ENCODE results near the gene ZNF512B.
"Not testable (repeated sequence)": the region's sequence is repeated elsewhere in the genome, so short reads cannot be mapped to it uniquely, and the experiment has no call there.

The ZNF512B gene

DNA sequence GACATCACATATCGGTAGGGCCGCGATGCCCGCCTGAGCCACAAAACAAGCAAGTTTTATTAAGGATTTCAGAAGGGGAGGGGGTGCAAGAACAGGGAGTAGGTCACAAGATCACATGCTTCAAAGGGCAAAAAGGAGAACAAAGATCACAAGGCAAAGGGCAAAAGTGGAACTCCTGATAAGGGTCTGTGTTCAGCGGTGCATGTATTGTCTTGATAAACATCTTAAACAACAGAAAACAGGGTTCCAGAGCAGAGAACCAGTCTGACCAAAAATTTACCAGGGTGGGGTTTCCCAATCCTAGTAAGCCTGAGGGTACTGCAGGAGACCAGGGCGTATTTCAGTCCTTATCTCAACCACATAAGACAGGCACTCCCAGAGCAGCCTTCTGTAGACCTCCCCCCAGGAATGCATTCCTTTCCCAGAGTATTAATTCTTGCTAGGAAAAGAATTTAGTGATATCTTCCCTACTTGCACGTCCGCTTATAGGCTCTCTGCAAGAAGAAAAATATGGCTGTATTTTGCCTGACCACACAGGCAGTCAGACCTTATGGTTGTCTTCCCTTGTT is 53.3 kb downstream of the ZNF512B start:
- H3K9ac ChIP-seq (ENCODE audit: low read depth in 1 of 2, low read length in 2 of 2); H3K27me3 ChIP-seq (ENCODE audit: control insufficient read depth in 1 of 2, insufficient read depth in 2 of 2, low read length in 2 of 2); H3K4me3 ChIP-seq (ENCODE audit: low read depth in 1 of 2, low read length in 2 of 2); H3K27ac ChIP-seq (ENCODE audit: low read depth, low read length); H3K9me3 ChIP-seq (ENCODE audit: control insufficient read depth in 1 of 2, low read length in 2 of 2): not testable (repeated sequence)
- H3K4me1 ChIP-seq (ENCODE audit: control insufficient read depth in 1 of 2, insufficient read depth in 2 of 2, low read length in 2 of 2): peaks cover 16 to 17% of the 10 kb centered on the region in 2 donors
- peaks cover 9 to 27% of the 10 kb centered on the region in 2 donors for H3K36me3 ChIP-seq (ENCODE audit: control insufficient read depth in 1 of 2, insufficient read depth in 2 of 2, low read length in 2 of 2)

GRCh38 chr20:63915471-63915870 is 54.3 kb downstream of the ZNF512B start:
- Histone ChIP-seq H3K9ac (ENCODE audit: low read depth in 1 of 2, low read length in 2 of 2) (no peak overlapping the region), H3K27ac (ENCODE audit: low read depth, low read length) (no peak overlapping the region), H3K4me3 (ENCODE audit: low read depth in 1 of 2, low read length in 2 of 2) (no peak overlapping the region), H3K9me3 (ENCODE audit: control insufficient read depth in 1 of 2, low read length in 2 of 2) (no peaks in the 10 kb centered on the region), H3K27me3 (ENCODE audit: control insufficient read depth in 1 of 2, insufficient read depth in 2 of 2, low read length in 2 of 2) (no peaks in the 10 kb centered on the region), H3K4me1 (ENCODE audit: control insufficient read depth in 1 of 2, insufficient read depth in 2 of 2, low read length in 2 of 2) (peaks cover 23 to 27% of the 10 kb centered on the region in 2 donors), H3K36me3 (ENCODE audit: control insufficient read depth in 1 of 2, insufficient read depth in 2 of 2, low read length in 2 of 2) (peaks cover 9 to 27% of the 10 kb centered on the region in 2 donors)

- no peak overlapping the region for H3K9ac ChIP-seq (ENCODE audit: low read depth in 1 of 2, low read length in 2 of 2)
- peaks cover 5 to 20% of the 10 kb centered on the region in 2 donors for H3K36me3 ChIP-seq (ENCODE audit: control insufficient read depth in 1 of 2, insufficient read depth in 2 of 2, low read length in 2 of 2)
- no peaks in the 10 kb centered on the region for H3K9me3 ChIP-seq (ENCODE audit: control insufficient read depth in 1 of 2, low read length in 2 of 2)
- no peak overlapping the region for H3K4me3 ChIP-seq (ENCODE audit: low read depth in 1 of 2, low read length in 2 of 2)
- no peaks in the 10 kb centered on the region for H3K27me3 ChIP-seq (ENCODE audit: control insufficient read depth in 1 of 2, insufficient read depth in 2 of 2, low read length in 2 of 2)
- H3K4me1 ChIP-seq (ENCODE audit: control insufficient read depth in 1 of 2, insufficient read depth in 2 of 2, low read length in 2 of 2): peaks cover 30 to 31% of the 10 kb centered on the region in 2 donors
- H3K27ac ChIP-seq (ENCODE audit: low read depth, low read length): no peak overlapping the region
Measured at GRCh38 chr20:63913768-63914167, 56.0 kb downstream of the ZNF512B start.

GRCh38 chr20:63911176-63911575 is 58.6 kb downstream of the ZNF512B start:
- Histone ChIP-seq H3K9ac (ENCODE audit: low read depth in 1 of 2, low read length in 2 of 2) (peak overlapping the region; percentile 24 to 25), H3K4me1 (ENCODE audit: control insufficient read depth in 1 of 2, insufficient read depth in 2 of 2, low read length in 2 of 2) (peaks cover 44 to 47% of the 10 kb centered on the region in 2 donors), H3K4me3 (ENCODE audit: low read depth in 1 of 2, low read length in 2 of 2) (no peak overlapping the region), H3K27ac (ENCODE audit: low read depth, low read length) (peak overlapping the region; percentile 47), H3K9me3 (ENCODE audit: control insufficient read depth in 1 of 2, low read length in 2 of 2) (no peaks in the 10 kb centered on the region), H3K36me3 (ENCODE audit: control insufficient read depth in 1 of 2, insufficient read depth in 2 of 2, low read length in 2 of 2) (peaks cover 5 to 13% of the 10 kb centered on the region in 2 donors), H3K27me3 (ENCODE audit: control insufficient read depth in 1 of 2, insufficient read depth in 2 of 2, low read length in 2 of 2) (no peaks in the 10 kb centered on the region)

- no peak overlapping the region for H3K9ac ChIP-seq (ENCODE audit: low read depth in 1 of 2, low read length in 2 of 2)
Measured at GRCh38 chr20:63908008-63908682, 61.6 kb downstream of the ZNF512B start.

More at GRCh38 chr20:63908008-63908682, 61.6 kb downstream of the ZNF512B start:
- H3K4me1 ChIP-seq (ENCODE audit: control insufficient read depth in 1 of 2, insufficient read depth in 2 of 2, low read length in 2 of 2): peaks cover 52 to 56% of the 10 kb centered on the region in 2 donors
- no peaks in the 10 kb centered on the region for H3K9me3 ChIP-seq (ENCODE audit: control insufficient read depth in 1 of 2, low read length in 2 of 2)
- no peak overlapping the region for H3K4me3 ChIP-seq (ENCODE audit: low read depth in 1 of 2, low read length in 2 of 2)
- no peak overlapping the region for H3K27ac ChIP-seq (ENCODE audit: low read depth, low read length)
- no peaks in the 10 kb centered on the region for H3K27me3 ChIP-seq (ENCODE audit: control insufficient read depth in 1 of 2, insufficient read depth in 2 of 2, low read length in 2 of 2)
- H3K36me3 ChIP-seq (ENCODE audit: control insufficient read depth in 1 of 2, insufficient read depth in 2 of 2, low read length in 2 of 2): no peaks in the 10 kb centered on the region
